Endodermal cell (in vitro differentiated cells): ENCODE results near the gene KLRF1. TPM values are rescaled to one million over a fixed set of nuclear protein-coding genes. Genes with fewer than 3 reads are reported as not detected.

Experiments used
- DNase-seq: peaks from one replicate; pipeline ENCODE4 v3.0.0-alpha.2; 2017
- H3K27ac ChIP-seq: 2 replicates; pipeline ENCODE4 v1.5.1; 2013; ENCODE audit warnings: mild to moderate bottlenecking, low read depth, low read length, moderate library complexity
- H3K27me3 ChIP-seq: 2 replicates; pipeline ENCODE4 v1.6.1; 2013; ENCODE audit warnings: mild to moderate bottlenecking, low read length, moderate library complexity; ENCODE audit not compliant: insufficient read depth, control insufficient read depth, poor library complexity, severe bottlenecking
- H3K36me3 ChIP-seq: 2 replicates; pipeline ENCODE4 v1.7.0; 2013; ENCODE audit warnings: mild to moderate bottlenecking, low read length, moderate library complexity; ENCODE audit not compliant: control insufficient read depth, insufficient read depth
- H3K4me1 ChIP-seq: one replicate; pipeline ENCODE4 v1.7.0; 2013; ENCODE audit warnings: low read length; ENCODE audit not compliant: control insufficient read depth, insufficient read depth
- H3K4me3 ChIP-seq: 2 replicates; pipeline ENCODE4 v1.5.1; 2013; ENCODE audit warnings: mild to moderate bottlenecking, low read length, moderate library complexity
- H3K9ac ChIP-seq: 2 replicates; pipeline ENCODE4 v1.6.1; 2013; ENCODE audit warnings: mild to moderate bottlenecking, low read length, moderate library complexity; ENCODE audit not compliant: poor library complexity, severe bottlenecking; ENCODE audit errors: extremely low read depth
- H3K9me3 ChIP-seq: 2 replicates; pipeline ENCODE4 v1.6.1; 2013; ENCODE audit warnings: mild to moderate bottlenecking, low read length, moderate library complexity; ENCODE audit not compliant: control insufficient read depth
- H3K27ac Mint-ChIP-seq: 2 replicates; pipeline ENCODE4 v1.8.0; 2020; ENCODE audit warnings: mixed read lengths
- H3K27me3 Mint-ChIP-seq: 2 replicates; pipeline ENCODE4 v1.8.0; 2021; ENCODE audit warnings: mild to moderate bottlenecking, mixed read lengths; ENCODE audit not compliant: insufficient read depth
- H3K36me3 Mint-ChIP-seq: 2 replicates; pipeline ENCODE4 v1.8.0; 2020; ENCODE audit warnings: low read depth, mixed read lengths
- H3K4me1 Mint-ChIP-seq: 2 replicates; pipeline ENCODE4 v1.8.0; 2020; ENCODE audit warnings: mixed read lengths
- H3K4me3 Mint-ChIP-seq: 2 replicates; pipeline ENCODE4 v1.8.0; 2020; ENCODE audit warnings: mild to moderate bottlenecking, moderate library complexity, mixed read lengths
- H3K9me3 Mint-ChIP-seq: 2 replicates; pipeline ENCODE4 v1.8.0; 2020; ENCODE audit warnings: mild to moderate bottlenecking, mixed read lengths
- WGBS, 2 experiments: methylation state at CpG; one replicate each; pipeline versions ENCODE4 v1.1.5 to v1.1.7; 2013; ENCODE audit warnings: missing lambda C conversion rate in 2 of 2, mixed read lengths in 1 of 2; ENCODE audit not compliant: insufficient coverage in 1 of 2, insufficient read length in 1 of 2; 5-methylcytosine and 5-hydroxymethylcytosine counted together
- total RNA-seq, 2 donors: library from RNA; stranded (reverse); fragmentation: NEBNext Ultra II Directional in 1 of 2; extraction: Animal tissue kit (Norgen Biotek cat#: 25700) in 1 of 2; gene quantifications; 2 replicates in 1 of 2; 3 replicates in 1 of 2; pipeline ENCODE4 v1.2.1, GENCODE V29; 2021
- TF ChIP-seq, protein P1 (sequence below): fragments of 200-600 bp; sonication (generic); conservative IDR thresholded peaks from 2 replicates; pipeline ENCODE4 v1.5.0; 2021; ENCODE audit warnings: antibody characterized with exemption, mild to moderate bottlenecking

KLRF1 gene
- total RNA-seq, 2 donors from 2014 or later = not detected

DNA sequence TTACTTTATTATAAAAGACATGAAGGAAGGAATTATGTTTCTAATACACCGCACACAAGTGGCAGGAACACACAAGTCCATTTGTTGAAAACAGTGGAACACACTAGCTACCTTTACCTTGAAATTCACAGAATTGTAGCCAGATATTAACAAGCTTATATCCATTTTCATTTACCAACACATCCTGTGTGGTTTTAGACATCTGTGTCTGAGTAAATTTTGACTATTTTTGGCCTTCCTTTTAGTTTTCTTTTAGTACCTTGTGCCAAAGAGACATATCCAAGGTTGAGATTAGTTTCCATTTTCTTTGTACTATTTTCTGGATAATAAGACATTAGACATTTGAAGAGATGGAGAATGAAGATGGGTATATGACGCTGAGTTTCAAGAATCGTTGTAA lies 54.0 kb downstream of the KLRF1 start, which contains the start of gene KLRF2:
TSS of gene KLRF2 (plus strand) at position 244 of the 400 bp plus-strand sequence. CDS start at position 351, 107 bp downstream.
- H3K36me3 Mint-ChIP-seq = no peaks in the 10 kb centered on the region
- Histone ChIP-seq H3K4me3 (no peak within 1 kb of the TSS), H3K27me3 (no peaks in the 10 kb centered on the region), H3K9ac (no peak within 1 kb of the TSS), H3K36me3 (no peaks in the 10 kb centered on the region), H3K9me3 (no peaks in the 10 kb centered on the region), H3K4me1 (no peaks in the 10 kb centered on the region), H3K27ac (no peak within 1 kb of the TSS)
- no peak within 1 kb of the TSS for H3K4me3 Mint-ChIP-seq
- no peaks in the 10 kb centered on the region for H3K9me3 Mint-ChIP-seq
- no peak within 1 kb of the TSS for H3K27ac Mint-ChIP-seq
- no peaks in the 10 kb centered on the region for H3K4me1 Mint-ChIP-seq
- H3K27me3 Mint-ChIP-seq = no peaks in the 10 kb centered on the region
- DNase-seq = no peak
- 100% methylated on average over 1 of the region's 3 CpGs for WGBS, 2 experiments
- TF ChIP-seq, protein P1, sequence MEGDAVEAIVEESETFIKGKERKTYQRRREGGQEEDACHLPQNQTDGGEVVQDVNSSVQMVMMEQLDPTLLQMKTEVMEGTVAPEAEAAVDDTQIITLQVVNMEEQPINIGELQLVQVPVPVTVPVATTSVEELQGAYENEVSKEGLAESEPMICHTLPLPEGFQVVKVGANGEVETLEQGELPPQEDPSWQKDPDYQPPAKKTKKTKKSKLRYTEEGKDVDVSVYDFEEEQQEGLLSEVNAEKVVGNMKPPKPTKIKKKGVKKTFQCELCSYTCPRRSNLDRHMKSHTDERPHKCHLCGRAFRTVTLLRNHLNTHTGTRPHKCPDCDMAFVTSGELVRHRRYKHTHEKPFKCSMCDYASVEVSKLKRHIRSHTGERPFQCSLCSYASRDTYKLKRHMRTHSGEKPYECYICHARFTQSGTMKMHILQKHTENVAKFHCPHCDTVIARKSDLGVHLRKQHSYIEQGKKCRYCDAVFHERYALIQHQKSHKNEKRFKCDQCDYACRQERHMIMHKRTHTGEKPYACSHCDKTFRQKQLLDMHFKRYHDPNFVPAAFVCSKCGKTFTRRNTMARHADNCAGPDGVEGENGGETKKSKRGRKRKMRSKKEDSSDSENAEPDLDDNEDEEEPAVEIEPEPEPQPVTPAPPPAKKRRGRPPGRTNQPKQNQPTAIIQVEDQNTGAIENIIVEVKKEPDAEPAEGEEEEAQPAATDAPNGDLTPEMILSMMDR = no peak

DNA sequence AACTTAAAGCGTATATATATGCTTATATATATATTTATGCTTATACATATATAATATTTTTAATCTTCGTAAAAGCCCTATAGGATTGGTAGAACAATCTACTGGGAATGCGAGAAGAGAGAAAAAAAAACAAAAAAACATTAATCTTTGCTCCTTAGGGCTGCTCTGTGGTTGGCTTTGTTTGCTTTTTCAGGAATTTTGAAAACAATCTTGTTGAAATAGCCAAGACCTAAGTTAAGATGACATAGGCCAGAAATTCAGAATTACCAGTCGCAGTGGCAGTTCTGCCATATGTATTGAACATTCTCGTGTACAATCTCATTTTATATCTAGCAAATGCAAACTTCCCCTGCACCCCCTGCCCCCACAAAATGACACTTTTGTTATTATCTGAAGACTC lies 54.7 kb downstream of the KLRF1 start:
- Mint-ChIP-seq H3K4me1 (no peaks in the 10 kb centered on the region), H3K27me3 (no peaks in the 10 kb centered on the region), H3K27ac (no peak overlapping the region), H3K4me3 (no peak overlapping the region), H3K9me3 (no peaks in the 10 kb centered on the region), H3K36me3 (no peaks in the 10 kb centered on the region)
- no peak overlapping the region for H3K4me3 ChIP-seq
- 100% methylated on average over 3 to 4 of the region's 5 CpGs for WGBS, 2 experiments
- DNase-seq = no peak
- H3K27ac ChIP-seq = no peak overlapping the region
- TF ChIP-seq, protein P1 = no peak
- no peaks in the 10 kb centered on the region for H3K4me1 ChIP-seq
- no peaks in the 10 kb centered on the region for H3K27me3 ChIP-seq
- no peak overlapping the region for H3K9ac ChIP-seq
- no peaks in the 10 kb centered on the region for H3K36me3 ChIP-seq
- H3K9me3 ChIP-seq = no peaks in the 10 kb centered on the region

DNA sequence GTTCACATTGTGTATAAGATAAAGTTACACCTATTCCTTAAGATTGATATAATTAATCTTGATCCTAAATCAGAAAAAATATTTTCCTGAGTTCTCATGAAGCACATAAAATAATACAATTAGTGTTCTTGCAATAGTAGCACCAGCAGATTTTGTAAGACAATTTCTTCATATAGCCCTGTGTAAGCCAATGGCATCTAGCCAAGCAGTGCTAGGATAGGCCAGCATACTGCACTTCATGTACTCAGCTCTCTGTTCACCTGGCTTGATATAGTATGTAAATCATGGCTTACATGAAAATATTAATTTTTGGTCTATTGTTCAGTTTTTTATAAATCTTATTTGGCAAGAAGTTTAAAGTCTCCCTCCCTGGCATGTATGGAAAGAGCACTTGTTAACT lies 55.9 kb downstream of the KLRF1 start:
- DNase-seq = no peak

More for the DNA sequence above, 55.9 kb downstream of the KLRF1 start:
- TF ChIP-seq, protein P1 = no peak
- Histone ChIP-seq H3K27ac (no peak overlapping the region), H3K36me3 (no peaks in the 10 kb centered on the region), H3K27me3 (no peaks in the 10 kb centered on the region), H3K4me3 (no peak overlapping the region), H3K9me3 (no peaks in the 10 kb centered on the region), H3K4me1 (no peaks in the 10 kb centered on the region), H3K9ac (no peak overlapping the region)
- Mint-ChIP-seq H3K36me3 (no peaks in the 10 kb centered on the region), H3K27ac (no peak overlapping the region), H3K9me3 (no peaks in the 10 kb centered on the region), H3K4me3 (no peak overlapping the region), H3K4me1 (no peaks in the 10 kb centered on the region), H3K27me3 (no peaks in the 10 kb centered on the region)
